ENCODE results near the gene TDRD3.
"Not testable (repeated sequence)": the region's sequence is repeated elsewhere in the genome, so short reads cannot be mapped to it uniquely, and the experiment has no call there.

The TDRD3 gene

DNA sequence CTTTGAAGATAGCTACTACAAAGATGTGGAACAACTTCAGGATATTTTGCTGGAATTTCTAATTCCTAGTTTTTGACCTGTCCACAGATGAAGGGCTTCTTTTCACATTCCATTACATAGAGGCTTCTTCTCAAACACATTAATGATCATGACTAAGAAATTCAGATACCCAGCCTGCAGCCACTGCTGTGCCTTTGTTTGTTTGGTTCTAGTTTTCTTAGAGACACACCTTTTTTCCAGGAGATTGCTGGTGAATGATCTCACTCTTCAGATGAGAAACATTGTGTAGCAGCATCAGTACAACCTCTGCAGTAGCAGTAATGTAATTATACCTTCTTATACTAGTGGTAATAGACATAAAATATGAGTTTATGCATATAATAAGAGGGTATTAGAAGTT lies 5.0 kb downstream of the TDRD3 start:
- in situ Hi-C loops (cut with HindIII; ENCODE audit: low pct_ligation_motif_present, low sequenced_read_pairs), result no loop called here
- Histone ChIP-seq H3K27me3 (replicated peaks) (no peaks in the 10 kb centered on the region), H3K36me3 (replicated peaks) (no peaks in the 10 kb centered on the region), H3K4me3 (ENCODE audit: low read depth, low read length) (no peak overlapping the region), H3K27ac (no peak overlapping the region)
- TF ChIP-seq, protein P1, sequence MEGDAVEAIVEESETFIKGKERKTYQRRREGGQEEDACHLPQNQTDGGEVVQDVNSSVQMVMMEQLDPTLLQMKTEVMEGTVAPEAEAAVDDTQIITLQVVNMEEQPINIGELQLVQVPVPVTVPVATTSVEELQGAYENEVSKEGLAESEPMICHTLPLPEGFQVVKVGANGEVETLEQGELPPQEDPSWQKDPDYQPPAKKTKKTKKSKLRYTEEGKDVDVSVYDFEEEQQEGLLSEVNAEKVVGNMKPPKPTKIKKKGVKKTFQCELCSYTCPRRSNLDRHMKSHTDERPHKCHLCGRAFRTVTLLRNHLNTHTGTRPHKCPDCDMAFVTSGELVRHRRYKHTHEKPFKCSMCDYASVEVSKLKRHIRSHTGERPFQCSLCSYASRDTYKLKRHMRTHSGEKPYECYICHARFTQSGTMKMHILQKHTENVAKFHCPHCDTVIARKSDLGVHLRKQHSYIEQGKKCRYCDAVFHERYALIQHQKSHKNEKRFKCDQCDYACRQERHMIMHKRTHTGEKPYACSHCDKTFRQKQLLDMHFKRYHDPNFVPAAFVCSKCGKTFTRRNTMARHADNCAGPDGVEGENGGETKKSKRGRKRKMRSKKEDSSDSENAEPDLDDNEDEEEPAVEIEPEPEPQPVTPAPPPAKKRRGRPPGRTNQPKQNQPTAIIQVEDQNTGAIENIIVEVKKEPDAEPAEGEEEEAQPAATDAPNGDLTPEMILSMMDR (IDR thresholded peaks at IDR 0.05; ENCODE audit: low read depth, low read length, missing control alignments), result no peak
- DNase-seq, result no peak

DNA sequence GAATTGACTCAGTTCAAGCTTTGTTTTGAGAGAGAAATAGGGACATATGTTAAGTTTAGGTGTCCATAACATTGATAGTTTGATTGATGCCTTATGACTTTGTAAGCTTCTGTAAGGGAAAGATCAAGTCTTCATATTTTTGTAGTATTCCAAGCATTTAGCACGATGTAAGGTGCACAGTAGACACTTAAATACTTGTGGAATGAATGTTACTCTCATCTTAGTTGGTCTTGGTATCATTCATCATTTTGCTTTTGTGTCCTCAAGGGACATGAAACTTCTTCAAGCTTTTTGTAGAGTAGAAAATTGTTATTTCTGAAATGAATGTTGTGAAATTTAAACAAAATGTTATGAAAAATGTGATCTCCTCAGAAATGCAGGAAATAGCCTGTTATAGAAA lies 10.1 kb downstream of the TDRD3 start:
- in situ Hi-C loops (cut with HindIII; ENCODE audit: low pct_ligation_motif_present, low sequenced_read_pairs), result no loop called here
- H3K4me3 ChIP-seq (ENCODE audit: low read depth, low read length), result no peak overlapping the region
- no peaks in the 10 kb centered on the region for H3K36me3 ChIP-seq (replicated peaks)
- no peak overlapping the region for H3K27ac ChIP-seq
- TF ChIP-seq, protein P1 (IDR thresholded peaks at IDR 0.05; ENCODE audit: low read depth, low read length, missing control alignments), result no peak
- DNase-seq, result no peak
- H3K27me3 ChIP-seq (replicated peaks), result no peaks in the 10 kb centered on the region

DNA sequence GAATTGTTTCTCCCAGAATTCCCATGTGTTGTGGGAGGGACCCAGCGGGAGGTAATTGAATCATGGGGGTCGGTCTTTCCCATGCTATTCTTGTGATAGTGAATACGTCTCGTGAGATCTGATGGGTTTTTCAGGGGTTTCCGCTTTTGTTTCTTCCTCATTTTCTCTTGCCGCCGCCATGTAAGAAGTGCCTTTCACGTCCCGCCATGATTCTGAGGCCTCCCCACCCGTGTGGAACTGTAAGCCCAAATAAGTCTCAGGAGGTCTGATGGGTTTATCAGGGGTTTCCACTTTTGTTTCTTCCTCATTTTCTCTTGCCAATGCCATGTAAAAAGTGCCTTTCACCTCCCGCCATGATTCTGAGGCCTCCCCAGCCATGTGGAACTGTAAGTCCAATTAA lies 10.8 kb downstream of the TDRD3 start:
- H3K27me3 ChIP-seq (replicated peaks); in situ Hi-C loops (cut with HindIII; ENCODE audit: low pct_ligation_motif_present, low sequenced_read_pairs); H3K36me3 ChIP-seq (replicated peaks); H3K27ac ChIP-seq; DNase-seq; H3K4me3 ChIP-seq (ENCODE audit: low read depth, low read length): not testable (repeated sequence)

DNA sequence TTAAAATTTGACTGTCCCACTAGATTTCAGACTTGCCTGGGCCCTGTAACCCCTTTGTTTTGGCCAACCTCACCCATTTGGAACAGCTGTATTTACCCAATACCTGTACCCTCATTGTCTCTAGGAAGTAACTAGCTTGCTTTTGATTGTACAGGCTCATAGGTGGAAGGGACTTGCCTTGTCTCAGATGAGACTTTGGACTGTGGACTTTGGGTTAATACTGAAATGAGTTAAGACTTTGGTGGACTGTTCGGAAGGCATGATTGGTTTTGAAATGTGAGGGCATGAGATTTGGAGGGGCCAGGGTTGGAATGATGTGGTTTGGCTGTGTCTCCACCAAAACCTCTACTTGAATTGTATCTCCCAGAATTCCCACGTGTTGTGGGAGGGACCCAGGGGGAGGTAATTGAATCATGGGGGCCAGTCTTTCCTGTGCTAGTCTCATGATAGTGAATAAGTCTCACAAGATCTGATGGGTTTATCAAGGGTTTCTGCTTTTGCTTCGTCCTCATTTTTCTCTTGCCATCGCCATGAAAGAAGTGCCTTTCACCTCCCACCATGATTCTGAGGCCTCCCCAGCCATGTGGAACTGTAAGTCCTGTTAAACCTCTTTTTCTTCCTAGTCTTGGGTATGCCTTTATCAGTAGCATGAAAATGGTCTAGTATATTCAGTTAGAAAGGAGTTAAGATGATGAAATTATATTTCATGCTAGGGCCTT lies 12.7 kb downstream of the TDRD3 start:
- H3K27me3 ChIP-seq (replicated peaks); in situ Hi-C loops (cut with HindIII; ENCODE audit: low pct_ligation_motif_present, low sequenced_read_pairs); H3K4me3 ChIP-seq (ENCODE audit: low read depth, low read length); H3K27ac ChIP-seq; DNase-seq; H3K36me3 ChIP-seq (replicated peaks): not testable (repeated sequence)

DNA sequence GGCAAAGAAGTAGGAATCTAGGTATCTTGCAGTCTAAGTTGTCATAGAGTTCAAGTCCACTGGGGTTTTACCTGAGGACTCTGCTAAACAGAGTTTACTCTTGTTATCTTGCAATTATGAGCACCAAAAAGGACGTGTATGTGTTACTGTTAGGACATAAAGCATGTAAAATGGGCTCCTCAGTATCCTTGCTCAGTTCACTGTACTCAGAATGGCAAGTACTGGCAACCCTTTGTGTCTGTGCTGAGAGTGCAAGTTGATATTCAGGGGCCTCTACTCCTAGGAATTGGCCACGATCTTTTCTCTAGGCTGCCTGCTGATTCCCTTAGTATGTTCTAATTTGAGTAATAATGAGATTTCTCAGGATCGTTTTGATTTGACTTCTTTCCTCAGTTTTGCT lies 13.3 kb downstream of the TDRD3 start:
- H3K27ac ChIP-seq, result no peak overlapping the region

DNA sequence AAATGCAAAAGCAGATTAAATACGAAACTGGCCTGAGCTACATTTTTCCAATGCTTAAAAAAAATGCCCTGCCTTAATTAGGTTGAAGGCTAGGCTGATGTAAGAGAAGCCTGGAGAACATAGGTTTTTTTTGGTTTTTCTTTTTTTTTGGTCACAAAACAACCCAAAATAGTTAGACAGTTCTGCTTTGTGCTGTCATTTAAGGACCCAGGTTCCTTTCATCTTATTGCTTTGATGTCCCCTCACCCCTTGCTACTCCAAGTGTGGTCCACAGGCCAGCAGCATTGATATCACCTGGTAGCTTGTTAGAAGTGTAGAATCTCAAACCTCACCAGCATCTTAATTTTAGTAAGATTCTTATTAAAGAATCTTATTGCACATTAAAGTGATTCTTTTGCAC lies 14.4 kb downstream of the TDRD3 start:
- TF ChIP-seq, protein P1 (IDR thresholded peaks at IDR 0.05; ENCODE audit: low read depth, low read length, missing control alignments), result no peak
- DNase-seq, result no peak
- Histone ChIP-seq H3K27ac (no peak overlapping the region), H3K36me3 (replicated peaks) (no peaks in the 10 kb centered on the region), H3K27me3 (replicated peaks) (no peaks in the 10 kb centered on the region), H3K4me3 (ENCODE audit: low read depth, low read length) (no peak overlapping the region)
- in situ Hi-C loops (cut with HindIII; ENCODE audit: low pct_ligation_motif_present, low sequenced_read_pairs), result no loop called here

More for the DNA sequence above, 13.3 kb downstream of the TDRD3 start:
- no peak for DNase-seq
- TF ChIP-seq, protein P1 (IDR thresholded peaks at IDR 0.05; ENCODE audit: low read depth, low read length, missing control alignments), result no peak
- in situ Hi-C loops (cut with HindIII; ENCODE audit: low pct_ligation_motif_present, low sequenced_read_pairs), result no loop called here
- Histone ChIP-seq H3K27me3 (replicated peaks) (no peaks in the 10 kb centered on the region), H3K4me3 (ENCODE audit: low read depth, low read length) (no peak overlapping the region), H3K36me3 (replicated peaks) (no peaks in the 10 kb centered on the region)

DNA sequence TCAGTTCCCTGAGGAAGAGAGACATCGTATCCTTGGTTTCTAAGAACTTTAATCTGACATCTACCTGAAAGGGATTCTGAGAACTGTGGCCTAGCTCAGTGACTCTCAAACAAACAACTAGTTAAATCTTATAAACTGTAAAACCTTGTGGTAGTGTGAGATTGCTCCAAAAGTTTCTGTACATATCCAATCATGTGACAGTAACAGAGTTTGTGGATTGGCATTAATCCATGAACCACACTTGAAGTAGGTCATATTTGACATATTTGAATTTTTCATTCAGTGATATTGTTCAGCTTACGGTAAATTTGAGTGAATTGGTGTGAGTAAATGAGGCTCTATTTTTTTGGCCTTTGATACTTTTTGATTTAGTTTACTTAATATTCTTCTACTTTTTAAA lies 15.0 kb downstream of the TDRD3 start:
- Histone ChIP-seq H3K4me3 (ENCODE audit: low read depth, low read length) (no peak overlapping the region), H3K27ac (no peak overlapping the region), H3K27me3 (replicated peaks) (no peaks in the 10 kb centered on the region), H3K36me3 (replicated peaks) (no peaks in the 10 kb centered on the region)
- in situ Hi-C loops (cut with HindIII; ENCODE audit: low pct_ligation_motif_present, low sequenced_read_pairs), result no loop called here
- TF ChIP-seq, protein P1 (IDR thresholded peaks at IDR 0.05; ENCODE audit: low read depth, low read length, missing control alignments), result no peak
- no peak for DNase-seq
